Gastroesophageal sphincter (tissue), 4 donors: ENCODE results near the gene C5AR2. TPM values are rescaled to one million over a fixed set of nuclear protein-coding genes. Genes with fewer than 3 reads are reported as not detected.
"Not testable (repeated sequence)": the region's sequence is repeated elsewhere in the genome, so short reads cannot be mapped to it uniquely, and the experiment has no call there.

Experiments used
- ATAC-seq: fragments of 150-250 bp; one replicate; pipeline ENCODE4 v1.9.1; 2016; ENCODE audit warnings: mild to moderate bottlenecking, moderate library complexity
- H3K27ac ChIP-seq, 4 donors: fragments of 200-600 bp; sonication (generic) in 3 of 4; 1 replicate in 3 of 4; 2 replicates in 1 of 4; pipeline ENCODE4 v1.5.1; 2016 to 2019
- H3K27me3 ChIP-seq: fragments of 200-600 bp; sonication (generic); one replicate; pipeline ENCODE4 v1.5.1; 2019
- H3K36me3 ChIP-seq, 2 donors: fragments of 200-600 bp; sonication (generic); one replicate each; pipeline ENCODE4 v1.5.1; 2019; ENCODE audit warnings: control low read depth in 1 of 2
- H3K4me1 ChIP-seq, 3 donors: fragments of 200-600 bp; sonication (generic); 1 replicate in 2 of 3; 2 replicates in 1 of 3; pipeline ENCODE4 v1.5.1; 2016 to 2019; ENCODE audit warnings: control low read depth in 2 of 3
- H3K4me3 ChIP-seq, 2 donors: fragments of 200-600 bp; sonication (generic); one replicate each; pipeline ENCODE4 v1.5.1; 2019; ENCODE audit warnings: mild to moderate bottlenecking in 1 of 2, moderate library complexity in 1 of 2
- H3K9me3 ChIP-seq, 3 donors: fragments of 200-600 bp; sonication (generic); one replicate each; pipeline ENCODE4 v1.5.1; 2017 to 2019; ENCODE audit warnings: control low read depth in 2 of 3
- CTCF ChIP-seq, 4 experiments: fragments of 200-600 bp in 2 of 4; fragments of 450-650 bp in 2 of 4; sonication (generic) in 1 of 4; IDR thresholded peaks; one replicate each; pipeline ENCODE4 v1.5.1; 2017 to 2019; ENCODE audit warnings: antibody characterized with exemption in 4 of 4, mild to moderate bottlenecking in 2 of 4, moderate library complexity in 2 of 4
- EP300 ChIP-seq: sonication (generic); formaldehyde crosslinking; IDR thresholded peaks from one replicate; pipeline ENCODE4 v1.6.1; 2017; ENCODE audit warnings: antibody characterized with exemption, mild to moderate bottlenecking
- POLR2A ChIP-seq, 2 donors: fragments of 450-650 bp; IDR thresholded peaks; one replicate each; pipeline ENCODE4 v1.6.1; 2017; ENCODE audit warnings: antibody characterized with exemption in 2 of 2, mild to moderate bottlenecking in 2 of 2, moderate library complexity in 1 of 2
- POLR2AphosphoS5 ChIP-seq: sonication (generic); formaldehyde crosslinking; IDR thresholded peaks from one replicate; pipeline ENCODE4 v1.6.1; 2017; ENCODE audit warnings: antibody characterized with exemption
- WGBS, 2 donors: methylation state at CpG; one replicate each; pipeline ENCODE4 v1.1.5; 2018; ENCODE audit warnings: low coverage in 1 of 2; 5-methylcytosine and 5-hydroxymethylcytosine counted together
- total RNA-seq, 4 donors: library from RNA; depleted of rRNA; stranded (reverse); fragments of >200 nt; gene quantifications; one replicate each; pipeline ENCODE4 v1.1.0, GENCODE V29; 2016

The C5AR2 gene
- total RNA-seq, 4 donors from 2014 or later: 0.15 to 2.3 (median 1.2) TPM

GRCh38 chr19:47362321-47362720 lies 30.3 kb downstream of the C5AR2 start:
- Histone ChIP-seq H3K27me3 (no peaks in the 10 kb centered on the region), H3K36me3 (peaks cover 0 to 100% of the 10 kb centered on the region in 2 donors), H3K9me3 (peaks cover 0 to 5% (median 0%) of the 10 kb centered on the region in 3 donors), H3K4me1 (no peaks in the 10 kb centered on the region), H3K4me3 (no peak overlapping the region), H3K27ac (no peak overlapping the region)
- WGBS, 2 donors: 88 to 89% methylated on average over 10 to 12 of the region's 21 CpGs
- no peak for ATAC-seq
- no peak for TF ChIP-seq POLR2AphosphoS5
- TF ChIP-seq CTCF (IDR thresholded peaks at IDR 0.05): no peak
- TF ChIP-seq EP300: no peak
- no peak for TF ChIP-seq POLR2A (IDR thresholded peaks at IDR 0.05)

GRCh38 chr19:47363758-47364531 lies 32.0 kb downstream of the C5AR2 start:
- peaks cover 0 to 98% of the 10 kb centered on the region in 2 donors for H3K36me3 ChIP-seq
- no peaks in the 10 kb centered on the region for H3K27me3 ChIP-seq
- 88 to 94% methylated on average over 5 to 8 of the region's 13 CpGs for WGBS, 2 donors

GRCh38 chr19:47365455-47365854 lies 33.5 kb downstream of the C5AR2 start:
- H3K4me3 ChIP-seq, H3K27ac ChIP-seq, H3K9me3 ChIP-seq, H3K27me3 ChIP-seq, H3K4me1 ChIP-seq, ATAC-seq: not testable (repeated sequence)
- 91% methylated on average over 6 of the region's 10 CpGs; no CpG with 5 or more reads in 1 of the 2 donors for WGBS, 2 donors
- peaks cover 0 to 98% of the 10 kb centered on the region in 2 donors for H3K36me3 ChIP-seq

More at GRCh38 chr19:47363758-47364531, 32.0 kb downstream of the C5AR2 start:
- Histone ChIP-seq H3K4me3 (no peak overlapping the region), H3K9me3 (no peaks in the 10 kb centered on the region), H3K27ac (no peak overlapping the region), H3K4me1 (no peaks in the 10 kb centered on the region)
- ATAC-seq: no peak
- TF ChIP-seq EP300 (no peak), POLR2A (IDR thresholded peaks at IDR 0.05) (no peak), CTCF (IDR thresholded peaks at IDR 0.05) (no peak), POLR2AphosphoS5 (no peak)

- TF ChIP-seq CTCF (IDR thresholded peaks at IDR 0.05) (no peak), POLR2AphosphoS5 (no peak), POLR2A (IDR thresholded peaks at IDR 0.05) (no peak), EP300 (no peak)
- ATAC-seq: no peak
- Histone ChIP-seq H3K27me3 (no peaks in the 10 kb centered on the region), H3K9me3 (no peaks in the 10 kb centered on the region), H3K4me1 (no peaks in the 10 kb centered on the region), H3K4me3 (no peak overlapping the region), H3K36me3 (peaks cover 0 to 98% of the 10 kb centered on the region in 2 donors), H3K27ac (no peak overlapping the region)
- 66 to 81% methylated on average over 5 to 8 of the region's 10 CpGs for WGBS, 2 donors
Observed at GRCh38 chr19:47370045-47370611, 38.2 kb downstream of the C5AR2 start.

GRCh38 chr19:47371261-47371660 lies 39.3 kb downstream of the C5AR2 start:
- no peak for TF ChIP-seq POLR2A (IDR thresholded peaks at IDR 0.05)
- TF ChIP-seq EP300: no peak
- no peak for TF ChIP-seq POLR2AphosphoS5
- TF ChIP-seq CTCF (IDR thresholded peaks at IDR 0.05): no peak
- Histone ChIP-seq H3K4me3 (no peak overlapping the region), H3K4me1 (no peaks in the 10 kb centered on the region), H3K36me3 (peaks cover 0 to 98% of the 10 kb centered on the region in 2 donors), H3K27me3 (no peaks in the 10 kb centered on the region), H3K27ac (no peak overlapping the region), H3K9me3 (no peaks in the 10 kb centered on the region)
- 94% methylated on average over 3 of the region's 9 CpGs; no CpG with 5 or more reads in 1 of the 2 donors for WGBS, 2 donors
- ATAC-seq: no peak
